ENCODE results near the gene CALML5. TPM values are rescaled to one million over a fixed set of nuclear protein-coding genes. Genes with fewer than 3 reads are reported as not detected.

The CALML5 gene
- total and polyA plus RNA-seq, 7 donors = not detected

DNA sequence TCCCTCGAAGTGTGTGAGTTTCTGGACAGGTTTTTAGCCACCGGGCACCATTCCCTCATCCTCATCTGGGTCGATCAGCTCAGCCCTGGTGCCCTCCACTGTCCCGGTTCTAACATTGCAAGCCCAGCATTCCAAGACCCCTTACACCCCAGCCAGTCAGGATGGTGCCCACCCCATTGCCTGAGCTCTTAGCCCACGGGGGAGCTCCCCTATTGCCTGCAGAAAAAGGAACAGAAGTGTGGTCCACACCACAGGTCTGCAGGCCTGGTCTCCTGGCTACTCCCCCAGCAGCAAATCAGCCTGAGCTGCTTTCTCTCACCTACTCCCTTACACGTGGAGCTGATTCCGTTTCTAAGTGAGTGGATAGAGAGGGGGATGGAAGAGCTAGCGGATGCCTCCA lies 4.8 kb downstream of the CALML5 start:
- no peaks in the 10 kb centered on the region for H3K36me3 ChIP-seq
- DNase-seq = peak; percentile 22
- H3K4me1 ChIP-seq = no peaks in the 10 kb centered on the region
- TF ChIP-seq POLR2A (IDR thresholded peaks at IDR 0.05) (no peak), POLR2AphosphoS5 (IDR thresholded peaks at IDR 0.05) (no peak), CTCF (IDR thresholded peaks at IDR 0.05) (no peak), EP300 (IDR thresholded peaks at IDR 0.05) (no peak)
- no peak overlapping the region for H3K4me3 ChIP-seq
- H3K27ac ChIP-seq = no peak overlapping the region
- intact Hi-C loops (cut with DNase I) = no loop called here
- 87 to 91% methylated on average over 8 of the region's 8 CpGs for WGBS, 2 donors
- no peaks in the 10 kb centered on the region for H3K27me3 ChIP-seq
- H3K9me3 ChIP-seq = peaks cover 0 to 4% (median 2%) of the 10 kb centered on the region in 4 donors

DNA sequence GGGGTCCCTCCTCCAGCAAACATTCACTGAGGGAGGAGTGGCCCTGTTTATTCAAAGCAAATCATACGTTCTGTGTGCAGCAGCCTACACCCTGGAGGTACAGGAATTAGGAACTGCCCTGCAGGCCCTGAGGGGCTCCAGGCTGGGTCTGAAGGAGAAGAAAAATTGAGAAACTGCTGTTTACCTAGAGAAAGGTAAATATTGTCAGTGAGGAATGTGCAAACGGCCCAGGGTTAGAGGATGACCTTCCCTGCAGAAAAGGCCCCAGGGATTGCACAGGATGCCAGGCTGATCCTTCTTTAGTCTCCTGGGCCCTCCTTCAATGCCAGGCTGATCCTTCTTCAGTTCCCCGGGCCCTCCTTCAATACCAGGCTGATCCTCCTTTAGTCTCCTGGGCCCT lies 5.7 kb downstream of the CALML5 start:
- intact Hi-C loops (cut with DNase I) = no loop called here
- H3K4me3 ChIP-seq = no peak overlapping the region
- no peaks in the 10 kb centered on the region for H3K4me1 ChIP-seq
- peaks cover 0 to 4% (median 2%) of the 10 kb centered on the region in 4 donors for H3K9me3 ChIP-seq
- H3K36me3 ChIP-seq = no peaks in the 10 kb centered on the region
- 26 to 67% methylated on average over 3 of the region's 3 CpGs for WGBS, 2 donors
- H3K27me3 ChIP-seq = no peaks in the 10 kb centered on the region
- TF ChIP-seq CTCF (IDR thresholded peaks at IDR 0.05) = no peak
- TF ChIP-seq EP300 (IDR thresholded peaks at IDR 0.05) = no peak
- TF ChIP-seq POLR2A (IDR thresholded peaks at IDR 0.05) = no peak
- no peak for TF ChIP-seq POLR2AphosphoS5 (IDR thresholded peaks at IDR 0.05)
- no peak for DNase-seq
- H3K27ac ChIP-seq = no peak overlapping the region

DNA sequence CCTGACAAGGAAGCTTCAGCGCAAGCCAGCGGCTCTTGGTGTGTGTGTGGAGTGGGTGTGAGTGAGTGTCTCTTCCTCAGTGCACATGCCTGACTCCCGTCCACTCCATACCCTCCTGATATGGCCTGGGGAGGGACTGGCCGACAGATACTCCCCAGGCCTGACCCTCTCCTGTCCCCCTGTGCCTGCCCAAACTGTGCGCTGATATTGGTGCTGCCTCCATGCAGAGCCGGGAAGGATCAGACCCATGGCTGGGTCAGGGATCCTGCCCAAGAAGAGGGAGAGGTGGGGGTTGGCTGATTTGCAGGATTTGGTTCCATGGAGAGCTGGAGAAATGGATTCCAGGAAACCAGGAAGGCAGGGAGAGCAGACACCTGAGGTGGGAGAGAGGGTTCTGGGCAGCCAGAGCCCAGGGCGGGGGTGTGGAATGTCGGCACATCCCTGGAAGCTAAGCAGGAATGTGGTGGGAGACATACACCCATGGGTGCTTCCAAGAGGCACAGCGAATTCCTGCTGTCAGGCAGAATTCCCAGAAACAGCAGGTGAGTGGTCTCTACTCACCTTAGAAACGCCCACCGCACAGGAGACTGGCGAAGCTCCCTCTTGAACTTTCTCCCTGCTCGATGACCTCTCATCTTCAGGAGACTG lies 6.3 kb downstream of the CALML5 start:
- Histone ChIP-seq H3K27me3 (no peaks in the 10 kb centered on the region), H3K36me3 (no peaks in the 10 kb centered on the region), H3K4me3 (no peak overlapping the region), H3K27ac (no peak overlapping the region), H3K4me1 (no peaks in the 10 kb centered on the region), H3K9me3 (peaks cover 0 to 4% (median 2%) of the 10 kb centered on the region in 4 donors)
- WGBS, 2 donors = 94% methylated on average over 13 of the region's 13 CpGs
- TF ChIP-seq POLR2AphosphoS5 (IDR thresholded peaks at IDR 0.05) (no peak), CTCF (IDR thresholded peaks at IDR 0.05) (no peak), EP300 (IDR thresholded peaks at IDR 0.05) (no peak), POLR2A (IDR thresholded peaks at IDR 0.05) (no peak)
- intact Hi-C loops (cut with DNase I) = no loop called here
- peak; percentile 42 for DNase-seq

- WGBS, 2 donors = 95 to 96% methylated on average over 4 of the region's 4 CpGs
- Histone ChIP-seq H3K9me3 (peaks cover 0 to 4% (median 2%) of the 10 kb centered on the region in 4 donors), H3K27ac (no peak overlapping the region), H3K36me3 (no peaks in the 10 kb centered on the region), H3K27me3 (no peaks in the 10 kb centered on the region), H3K4me1 (no peaks in the 10 kb centered on the region), H3K4me3 (no peak overlapping the region)
- TF ChIP-seq POLR2AphosphoS5 (IDR thresholded peaks at IDR 0.05) = no peak
- TF ChIP-seq CTCF (IDR thresholded peaks at IDR 0.05) = no peak
- TF ChIP-seq POLR2A (IDR thresholded peaks at IDR 0.05) = no peak
- no peak for TF ChIP-seq EP300 (IDR thresholded peaks at IDR 0.05)
- peak; percentile 58 for DNase-seq
- intact Hi-C loops (cut with DNase I) = no loop called here
These were observed 7.0 kb downstream of the CALML5 start for GRCh38 chr10:5492322-5492855.
